Kidney (tissue), 14 donors: Measurements from ENCODE around the gene CRYBG1. TPM values are rescaled to one million over a fixed set of nuclear protein-coding genes. Genes with fewer than 3 reads are reported as not detected.

Experiments used
- DNase-seq, 5 donors: peaks; one replicate each; pipeline ENCODE4 v3.0.0-alpha.2; 2013 to 2020
- FAIRE-seq: peaks from 2 replicates; lab custom pipeline; 2012; peaks lifted over from hg19 to GRCh38; lab: Jason Lieb, UNC
- H3K27ac ChIP-seq, 2 donors: one replicate each; pipeline ENCODE4 v1.7.0; 2013; ENCODE audit warnings: low read depth in 2 of 2, low read length in 2 of 2, inconsistent platforms in 1 of 2
- H3K27me3 ChIP-seq: one replicate; pipeline ENCODE4 v1.7.1; 2013; ENCODE audit warnings: low read length, inconsistent platforms; ENCODE audit not compliant: control insufficient read depth, insufficient read depth
- H3K36me3 ChIP-seq, 3 donors: one replicate each; pipeline versions ENCODE4 v1.7.0 to v1.7.1; 2013; ENCODE audit warnings: low read length in 3 of 3, control low read depth in 1 of 3, inconsistent platforms in 1 of 3; ENCODE audit not compliant: insufficient read depth in 3 of 3, control insufficient read depth in 2 of 3
- H3K4me1 ChIP-seq, 3 donors: one replicate each; pipeline versions ENCODE4 v1.7.0 to v1.7.1; 2013; ENCODE audit warnings: low read length in 3 of 3, inconsistent platforms in 1 of 3, low read depth in 1 of 3; ENCODE audit not compliant: control insufficient read depth in 2 of 3, insufficient read depth in 2 of 3
- H3K4me3 ChIP-seq, 3 donors: one replicate each; pipeline versions ENCODE4 v1.7.0 to v1.8.1; 2013; ENCODE audit warnings: low read length in 3 of 3, control low read depth in 1 of 3, inconsistent platforms in 1 of 3
- H3K9ac ChIP-seq, 3 donors: one replicate each; pipeline versions ENCODE4 v1.7.0 to v1.7.1; 2013; ENCODE audit warnings: low read length in 3 of 3, control low read depth in 1 of 3, inconsistent platforms in 1 of 3
- H3K9me3 ChIP-seq, 3 donors: one replicate each; pipeline versions ENCODE4 v1.7.0 to v1.7.1; 2013; ENCODE audit warnings: low read length in 3 of 3, control low read depth in 1 of 3, inconsistent platforms in 1 of 3; ENCODE audit not compliant: control insufficient read depth in 2 of 3, insufficient read depth in 1 of 3
- intact Hi-C: fragments of 100-400 bp; cut with DNase I; formaldehyde crosslinking; loops from one replicate; pipeline ENCODE4 v1.11.1; 2022
- polyA plus RNA-seq: library from polyadenylated mRNA; stranded (reverse); fragments of 350-450 nt; fragmentation: Illumina TruSeq; extraction: RNeasy Lipid Tissue Mini Kit (QIAGEN cat#74804); gene quantifications from one replicate; pipeline ENCODE4 v1.2.3, GENCODE V29; 2014; ENCODE audit warnings: low read depth, low replicate concordance; ENCODE audit not compliant: insufficient read depth
- total RNA-seq: library from RNA; stranded (reverse); fragmentation: NEBNext Ultra II Directional; extraction: Animal tissue kit (Norgen Biotek cat#: 25700); gene quantifications from one replicate; pipeline ENCODE4 v1.2.1, GENCODE V29; 2021
- TF ChIP-seq, protein P1 (sequence below): IDR thresholded peaks from 3 replicates; pipeline ENCODE4 v1.5.1; 2012; ENCODE audit warnings: mild to moderate bottlenecking, moderate library complexity, borderline replicate concordance; ENCODE audit not compliant: insufficient read depth; ENCODE audit errors: extremely low read depth
- donor health status: control.
- donor health status: control.
- donor health status: control.
- donor health status: control.
- donor health status: control.
- donor health status: DM: yes; HTN: yes; CAD: no.
- donor health status: Normal renal cell carcinoma (clear cell type).

Gene CRYBG1
- total and polyA plus RNA-seq, 2 donors from 2014 or later = 7.0 to 32.6 TPM

DNA sequence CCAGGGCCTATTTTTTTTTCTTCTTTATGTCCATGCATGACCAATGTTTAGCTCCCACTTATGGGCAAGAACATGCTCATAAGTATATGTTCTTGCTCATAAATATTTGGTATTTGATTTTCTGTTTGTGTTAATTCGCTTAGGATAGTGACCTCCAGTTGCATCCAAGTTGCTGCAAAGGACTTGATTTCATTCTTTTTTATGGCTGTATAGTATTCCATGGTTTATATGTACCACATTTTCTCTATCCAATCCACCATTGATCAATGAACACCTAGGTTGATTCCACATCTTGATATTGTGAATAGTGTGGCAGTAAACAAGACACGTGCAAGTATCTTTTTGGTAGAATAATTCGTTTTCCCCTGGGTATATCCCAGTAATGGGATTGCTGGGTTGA, 190.6 kb downstream of the CRYBG1 start:
- Histone ChIP-seq H3K27me3 (no peaks in the 10 kb centered on the region), H3K4me1 (no peaks in the 10 kb centered on the region), H3K9ac (no peak overlapping the region), H3K9me3 (no peaks in the 10 kb centered on the region), H3K4me3 (no peak overlapping the region), H3K27ac (no peak overlapping the region), H3K36me3 (peaks cover 0 to 15% (median 7%) of the 10 kb centered on the region in 3 donors)
- FAIRE-seq (no peak), DNase-seq (no peak)
- intact Hi-C loops = no loop called here
- TF ChIP-seq, protein P1, sequence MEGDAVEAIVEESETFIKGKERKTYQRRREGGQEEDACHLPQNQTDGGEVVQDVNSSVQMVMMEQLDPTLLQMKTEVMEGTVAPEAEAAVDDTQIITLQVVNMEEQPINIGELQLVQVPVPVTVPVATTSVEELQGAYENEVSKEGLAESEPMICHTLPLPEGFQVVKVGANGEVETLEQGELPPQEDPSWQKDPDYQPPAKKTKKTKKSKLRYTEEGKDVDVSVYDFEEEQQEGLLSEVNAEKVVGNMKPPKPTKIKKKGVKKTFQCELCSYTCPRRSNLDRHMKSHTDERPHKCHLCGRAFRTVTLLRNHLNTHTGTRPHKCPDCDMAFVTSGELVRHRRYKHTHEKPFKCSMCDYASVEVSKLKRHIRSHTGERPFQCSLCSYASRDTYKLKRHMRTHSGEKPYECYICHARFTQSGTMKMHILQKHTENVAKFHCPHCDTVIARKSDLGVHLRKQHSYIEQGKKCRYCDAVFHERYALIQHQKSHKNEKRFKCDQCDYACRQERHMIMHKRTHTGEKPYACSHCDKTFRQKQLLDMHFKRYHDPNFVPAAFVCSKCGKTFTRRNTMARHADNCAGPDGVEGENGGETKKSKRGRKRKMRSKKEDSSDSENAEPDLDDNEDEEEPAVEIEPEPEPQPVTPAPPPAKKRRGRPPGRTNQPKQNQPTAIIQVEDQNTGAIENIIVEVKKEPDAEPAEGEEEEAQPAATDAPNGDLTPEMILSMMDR = no peak

DNA sequence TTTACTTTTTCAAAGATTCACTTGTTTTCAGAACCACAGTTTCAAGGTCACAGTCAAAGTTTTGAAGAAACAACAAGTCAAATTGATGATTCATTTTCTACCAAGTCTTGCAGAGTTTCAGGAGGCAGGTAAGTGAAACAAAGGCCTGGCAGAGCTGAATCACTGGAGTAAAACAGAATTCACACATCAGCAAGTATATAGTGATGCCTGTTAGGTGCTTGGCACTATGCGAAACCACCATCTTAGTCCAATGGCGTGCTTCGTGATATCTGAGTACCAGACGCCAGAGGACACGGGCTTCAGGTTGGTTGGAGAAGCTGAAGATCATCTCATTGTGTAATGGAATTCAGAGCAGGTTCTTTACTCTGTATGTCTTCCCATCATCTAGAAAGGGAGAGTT, 192.9 kb downstream of the CRYBG1 start:
- no peak overlapping the region for H3K27ac ChIP-seq
- H3K4me1 ChIP-seq = no peaks in the 10 kb centered on the region
- H3K27me3 ChIP-seq = no peaks in the 10 kb centered on the region
- H3K4me3 ChIP-seq = no peak overlapping the region
- peaks cover 0 to 10% (median 7%) of the 10 kb centered on the region in 3 donors for H3K36me3 ChIP-seq
- intact Hi-C loops = no loop called here
- no peaks in the 10 kb centered on the region for H3K9me3 ChIP-seq
- H3K9ac ChIP-seq = no peak overlapping the region
- TF ChIP-seq, protein P1 = no peak
- no peak for FAIRE-seq
- no peak for DNase-seq

DNA sequence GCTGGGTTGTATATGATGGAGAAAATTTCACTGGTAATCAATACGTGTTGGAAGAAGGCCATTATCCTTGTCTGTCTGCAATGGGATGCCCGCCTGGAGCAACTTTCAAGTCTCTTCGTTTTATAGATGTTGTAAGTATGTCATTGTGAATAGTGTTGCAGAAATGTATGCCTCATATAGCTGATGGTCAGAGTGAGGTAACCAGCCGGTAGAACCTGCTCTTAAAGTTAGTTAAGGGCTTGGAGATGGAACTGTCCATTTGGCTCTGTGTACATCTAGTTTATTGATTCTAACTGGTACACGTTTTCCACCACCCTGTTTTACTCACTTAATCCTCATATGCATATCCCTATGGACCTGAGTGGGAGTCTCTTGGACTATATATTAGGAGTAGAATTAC, 195.2 kb downstream of the CRYBG1 start:
- Histone ChIP-seq H3K27me3 (no peaks in the 10 kb centered on the region), H3K36me3 (peaks cover 0 to 10% (median 7%) of the 10 kb centered on the region in 3 donors), H3K27ac (no peak overlapping the region), H3K4me1 (no peaks in the 10 kb centered on the region), H3K9me3 (no peaks in the 10 kb centered on the region), H3K9ac (no peak overlapping the region), H3K4me3 (no peak overlapping the region)
- no peak for FAIRE-seq
- TF ChIP-seq, protein P1 = no peak
- no peak for DNase-seq
- intact Hi-C loops = no loop called here

DNA sequence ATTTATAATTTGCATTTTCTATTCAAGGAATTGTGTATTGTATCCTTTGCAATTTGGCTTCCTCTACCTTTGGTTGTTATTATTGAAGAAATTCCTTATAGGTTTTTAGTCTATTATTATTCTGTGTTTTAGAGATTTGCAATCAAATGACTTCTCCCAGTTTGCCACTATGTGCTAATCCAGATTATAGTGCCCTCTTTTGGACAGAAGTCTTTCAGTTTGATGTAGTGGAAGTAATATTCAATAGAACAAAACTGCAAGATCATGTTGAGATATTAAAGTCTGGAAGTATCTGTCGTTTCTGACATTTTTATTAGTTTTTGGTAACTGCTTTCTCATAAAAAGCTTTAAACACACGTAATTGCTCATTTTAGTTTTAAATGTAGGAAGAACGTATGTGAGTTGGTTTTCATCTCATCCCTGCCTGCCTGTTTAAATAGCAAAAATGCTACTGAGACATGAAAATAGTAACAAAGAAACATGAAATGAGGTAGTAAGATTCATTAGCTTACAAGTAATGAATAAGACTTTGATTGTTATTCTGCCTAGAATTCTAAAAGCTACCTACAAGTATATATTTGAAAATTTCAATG, 195.9 kb downstream of the CRYBG1 start:
- H3K9me3 ChIP-seq = no peaks in the 10 kb centered on the region
- intact Hi-C loops = no loop called here
- H3K27ac ChIP-seq = no peak overlapping the region
- FAIRE-seq (peak; percentile 69), DNase-seq (peak in 2 of 5 donors; percentile 9 to 28)
- TF ChIP-seq, protein P1 = peak; percentile 38
- peaks cover 0 to 13% (median 8%) of the 10 kb centered on the region in 3 donors for H3K36me3 ChIP-seq
- no peak overlapping the region for H3K9ac ChIP-seq
- H3K4me1 ChIP-seq = no peaks in the 10 kb centered on the region
- no peaks in the 10 kb centered on the region for H3K27me3 ChIP-seq
- no peak overlapping the region for H3K4me3 ChIP-seq
